AG09309 (cell line): Measurements from ENCODE around the gene TOP3A.

ENCODE experiments used
- DNase-seq: peaks from one replicate; pipeline ENCODE4 v3.0.0-alpha.2; 2010; ENCODE audit warnings: low read depth
- H3K4me3 ChIP-seq: 2 replicates; pipeline ENCODE4 v1.5.1; 2011; ENCODE audit warnings: mild to moderate bottlenecking, low read depth, low read length, moderate library complexity; ENCODE audit not compliant: control insufficient read depth
- TF ChIP-seq, protein P1 (sequence below): IDR thresholded peaks from 2 replicates; pipeline ENCODE4 v1.5.1; 2011; ENCODE audit warnings: mild to moderate bottlenecking, low read depth, low read length, inconsistent platforms; ENCODE audit not compliant: insufficient read depth, control insufficient read depth; ENCODE audit errors: missing control alignments

Gene TOP3A

GRCh38 chr17:18241229-18241871, 73.4 kb downstream of the TOP3A start:
- TF ChIP-seq, protein P1, sequence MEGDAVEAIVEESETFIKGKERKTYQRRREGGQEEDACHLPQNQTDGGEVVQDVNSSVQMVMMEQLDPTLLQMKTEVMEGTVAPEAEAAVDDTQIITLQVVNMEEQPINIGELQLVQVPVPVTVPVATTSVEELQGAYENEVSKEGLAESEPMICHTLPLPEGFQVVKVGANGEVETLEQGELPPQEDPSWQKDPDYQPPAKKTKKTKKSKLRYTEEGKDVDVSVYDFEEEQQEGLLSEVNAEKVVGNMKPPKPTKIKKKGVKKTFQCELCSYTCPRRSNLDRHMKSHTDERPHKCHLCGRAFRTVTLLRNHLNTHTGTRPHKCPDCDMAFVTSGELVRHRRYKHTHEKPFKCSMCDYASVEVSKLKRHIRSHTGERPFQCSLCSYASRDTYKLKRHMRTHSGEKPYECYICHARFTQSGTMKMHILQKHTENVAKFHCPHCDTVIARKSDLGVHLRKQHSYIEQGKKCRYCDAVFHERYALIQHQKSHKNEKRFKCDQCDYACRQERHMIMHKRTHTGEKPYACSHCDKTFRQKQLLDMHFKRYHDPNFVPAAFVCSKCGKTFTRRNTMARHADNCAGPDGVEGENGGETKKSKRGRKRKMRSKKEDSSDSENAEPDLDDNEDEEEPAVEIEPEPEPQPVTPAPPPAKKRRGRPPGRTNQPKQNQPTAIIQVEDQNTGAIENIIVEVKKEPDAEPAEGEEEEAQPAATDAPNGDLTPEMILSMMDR, result no peak

GRCh38 chr17:18240449-18240848, 74.3 kb downstream of the TOP3A start:
- no peak overlapping the region for H3K4me3 ChIP-seq
- no peak for DNase-seq
- TF ChIP-seq, protein P1, result no peak

More at GRCh38 chr17:18241229-18241871, 73.4 kb downstream of the TOP3A start:
- no peak for DNase-seq
- no peak overlapping the region for H3K4me3 ChIP-seq

GRCh38 chr17:18238299-18238698, 76.5 kb downstream of the TOP3A start:
- TF ChIP-seq, protein P1, result no peak
- no peak overlapping the region for H3K4me3 ChIP-seq
- no peak for DNase-seq

DNA sequence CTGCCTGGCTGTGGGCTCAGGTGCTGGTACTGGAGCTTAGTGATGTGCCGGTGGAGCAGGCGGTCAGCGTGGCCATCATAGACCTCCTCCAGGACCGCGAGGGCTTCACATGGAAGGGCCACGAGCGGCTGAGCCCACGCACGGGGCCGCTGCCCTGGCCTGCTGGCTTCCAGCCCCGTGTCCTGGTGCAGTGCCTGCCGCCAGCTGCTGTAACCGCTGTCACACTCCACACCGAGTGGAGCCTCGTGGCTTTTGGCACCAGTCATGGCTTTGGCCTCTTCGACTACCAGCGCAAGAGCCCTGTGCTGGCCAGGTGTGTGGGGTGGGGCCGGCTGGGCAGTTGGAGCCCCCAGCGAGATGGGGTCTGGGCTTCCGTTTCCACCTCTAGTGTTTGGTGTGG, 77.3 kb downstream of the TOP3A start:
- TF ChIP-seq, protein P1, result no peak
- no peak overlapping the region for H3K4me3 ChIP-seq
- no peak for DNase-seq

GRCh38 chr17:18236494-18236893, 78.3 kb downstream of the TOP3A start:
- no peak overlapping the region for H3K4me3 ChIP-seq
- TF ChIP-seq, protein P1, result no peak
- no peak for DNase-seq

DNA sequence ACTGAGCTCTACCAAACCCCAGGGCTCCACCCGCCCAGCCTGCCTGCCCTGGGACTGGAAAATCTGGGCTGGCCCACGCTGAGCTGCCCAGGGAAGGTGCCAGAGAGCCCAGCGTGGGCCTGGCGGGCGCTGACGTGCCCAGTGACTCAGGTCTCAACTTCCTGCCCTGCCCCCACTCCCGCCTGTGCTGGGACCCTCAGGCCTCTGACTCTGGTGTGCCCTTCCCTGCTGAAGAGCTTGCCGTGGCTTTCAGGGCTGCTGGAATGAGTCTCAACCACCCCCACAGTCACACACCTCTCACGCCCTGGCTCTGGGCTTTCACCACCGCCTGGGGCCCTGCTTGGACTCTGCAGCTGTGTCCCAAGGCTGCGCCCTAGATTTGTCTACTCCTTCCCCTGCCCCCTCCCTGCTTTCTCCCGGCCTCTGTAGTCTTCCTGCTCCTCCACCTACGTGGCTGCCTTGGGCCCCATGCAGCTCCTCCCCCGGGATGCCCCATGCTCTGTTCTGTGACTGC, 79.0 kb downstream of the TOP3A start:
- TF ChIP-seq, protein P1, result no peak
- no peak for DNase-seq
- H3K4me3 ChIP-seq, result no peak overlapping the region

- TF ChIP-seq, protein P1, result no peak
- no peak for DNase-seq
- H3K4me3 ChIP-seq, result no peak overlapping the region
Measured at GRCh38 chr17:18234853-18235380, 79.9 kb downstream of the TOP3A start.
